A673 (cell line): ENCODE measurements around the gene CXADR. TPM values are rescaled to one million over a fixed set of nuclear protein-coding genes. Genes with fewer than 3 reads are reported as not detected.

Experiments
- BruUV-seq: library from RNA; stranded (reverse); fragments of 400-500 nt; replicated peaks from 2 replicates; lab custom pipeline; 2021; lab: Mats Ljungman, UMichigan
- CTCF ChIA-PET: fragments of 300-600 bp; sonication (Branson Sonifier 250); formaldehyde crosslinking; loops from one replicate; lab custom pipeline; 2022; ENCODE audit warnings: antibody characterized with exemption; lab: Charles Lee
- POLR2A ChIA-PET: fragments of 300-600 bp; sonication (Branson Sonifier 250); formaldehyde crosslinking; loops from one replicate; lab custom pipeline; 2022; ENCODE audit warnings: antibody characterized with exemption; ENCODE audit not compliant: low non-redundant PET; lab: Charles Lee
- DNase-seq: peaks from one replicate; pipeline ENCODE4 v3.0.0-alpha.2; 2015; ENCODE audit warnings: low spot score
- H3K27ac ChIP-seq: fragments of 200-600 bp; sonication (generic); 2 replicates; pipeline ENCODE4 v1.5.1; 2016; ENCODE audit warnings: mixed run types, low read depth, mild to moderate bottlenecking, mixed read lengths, antibody characterized with exemption, low read length; ENCODE audit not compliant: poor library complexity, severe bottlenecking
- H3K27me3 ChIP-seq: fragments of 200-600 bp; sonication (generic); replicated peaks from 2 replicates; pipeline ENCODE4 v1.6.1; 2017; ENCODE audit warnings: mixed run types, low read depth, mild to moderate bottlenecking, mixed read lengths, antibody characterized with exemption, low read length; ENCODE audit not compliant: insufficient read depth, poor library complexity
- H3K36me3 ChIP-seq: fragments of 200-600 bp; sonication (generic); 2 replicates; pipeline ENCODE4 v1.6.1; 2016; ENCODE audit warnings: mixed run types, mild to moderate bottlenecking, mixed read lengths, antibody characterized with exemption, low read length; ENCODE audit not compliant: insufficient read depth, poor library complexity, severe bottlenecking
- H3K4me1 ChIP-seq: fragments of 200-600 bp; sonication (generic); 2 replicates; pipeline ENCODE4 v1.6.1; 2017; ENCODE audit warnings: mixed run types, mild to moderate bottlenecking, mixed read lengths, antibody characterized with exemption, low read length; ENCODE audit not compliant: insufficient read depth, poor library complexity, severe bottlenecking
- H3K4me3 ChIP-seq: fragments of 200-600 bp; sonication (generic); 2 replicates; pipeline ENCODE4 v1.5.1; 2016; ENCODE audit warnings: low read depth, mixed run types, mild to moderate bottlenecking, mixed read lengths, low read length; ENCODE audit not compliant: poor library complexity, severe bottlenecking
- H3K9me3 ChIP-seq: fragments of 200-600 bp; sonication (generic); 2 replicates; pipeline ENCODE4 v1.6.1; 2016; ENCODE audit warnings: mixed run types, low read depth, mild to moderate bottlenecking, mixed read lengths, antibody characterized with exemption, low read length; ENCODE audit not compliant: poor library complexity, severe bottlenecking
- EZH2 ChIP-seq: fragments of 200-600 bp; sonication (generic); IDR thresholded peaks from 2 replicates; pipeline ENCODE4 v1.6.1; 2017; ENCODE audit warnings: borderline replicate concordance, low read depth, mild to moderate bottlenecking, mixed read lengths, antibody characterized with exemption, low read length; ENCODE audit not compliant: poor library complexity, severe bottlenecking
- intact Hi-C: fragments of 100-400 bp; cut with micrococcal nuclease; formaldehyde crosslinking; loops from one replicate; pipeline ENCODE4 v1.10.0; 2022; ENCODE audit not compliant: unreplicated experiment
- total RNA-seq: library from RNA; stranded (reverse); gene quantifications from 2 replicates; pipeline ENCODE4 v1.2.3, GENCODE V29; 2021
- TF ChIP-seq, protein P1 (sequence below): fragments of 300-800, 200-600 bp; sonication (generic); conservative IDR thresholded peaks from 2 replicates; pipeline ENCODE4 v1.5.1; 2017; ENCODE audit warnings: low read depth, mild to moderate bottlenecking, antibody characterized with exemption, low read length, moderate library complexity, mixed read lengths

Gene CXADR
- total RNA-seq, 1 experiment from 2014 or later, result 17.7 TPM

- no peak overlapping the region for H3K4me3 ChIP-seq
- no TSS peak for BruUV-seq
- intact Hi-C loops, result no loop called here
- no peaks in the 10 kb centered on the region for H3K27me3 ChIP-seq
- POLR2A ChIA-PET, result no interaction called here
- no peaks in the 10 kb centered on the region for H3K4me1 ChIP-seq
- TF ChIP-seq EZH2, result no peak
- TF ChIP-seq, protein P1, sequence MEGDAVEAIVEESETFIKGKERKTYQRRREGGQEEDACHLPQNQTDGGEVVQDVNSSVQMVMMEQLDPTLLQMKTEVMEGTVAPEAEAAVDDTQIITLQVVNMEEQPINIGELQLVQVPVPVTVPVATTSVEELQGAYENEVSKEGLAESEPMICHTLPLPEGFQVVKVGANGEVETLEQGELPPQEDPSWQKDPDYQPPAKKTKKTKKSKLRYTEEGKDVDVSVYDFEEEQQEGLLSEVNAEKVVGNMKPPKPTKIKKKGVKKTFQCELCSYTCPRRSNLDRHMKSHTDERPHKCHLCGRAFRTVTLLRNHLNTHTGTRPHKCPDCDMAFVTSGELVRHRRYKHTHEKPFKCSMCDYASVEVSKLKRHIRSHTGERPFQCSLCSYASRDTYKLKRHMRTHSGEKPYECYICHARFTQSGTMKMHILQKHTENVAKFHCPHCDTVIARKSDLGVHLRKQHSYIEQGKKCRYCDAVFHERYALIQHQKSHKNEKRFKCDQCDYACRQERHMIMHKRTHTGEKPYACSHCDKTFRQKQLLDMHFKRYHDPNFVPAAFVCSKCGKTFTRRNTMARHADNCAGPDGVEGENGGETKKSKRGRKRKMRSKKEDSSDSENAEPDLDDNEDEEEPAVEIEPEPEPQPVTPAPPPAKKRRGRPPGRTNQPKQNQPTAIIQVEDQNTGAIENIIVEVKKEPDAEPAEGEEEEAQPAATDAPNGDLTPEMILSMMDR, result no peak
- CTCF ChIA-PET, result no interaction called here
- H3K27ac ChIP-seq, result no peak overlapping the region
- H3K9me3 ChIP-seq, result no peaks in the 10 kb centered on the region
- peaks cover 44% of the 10 kb centered on the region for H3K36me3 ChIP-seq
- DNase-seq, result no peak
These were observed 77.6 kb downstream of the CXADR start for GRCh38 chr21:17590430-17590829.

- no peak overlapping the region for H3K27ac ChIP-seq
- no peak for DNase-seq
- no peaks in the 10 kb centered on the region for H3K4me1 ChIP-seq
- POLR2A ChIA-PET, result no interaction called here
- no TSS peak for BruUV-seq
- intact Hi-C loops, result no loop called here
- CTCF ChIA-PET, result no interaction called here
- no peaks in the 10 kb centered on the region for H3K27me3 ChIP-seq
- no peak overlapping the region for H3K4me3 ChIP-seq
- peaks cover 96% of the 10 kb centered on the region for H3K36me3 ChIP-seq
- TF ChIP-seq, protein P1, result no peak
- TF ChIP-seq EZH2, result no peak
- no peaks in the 10 kb centered on the region for H3K9me3 ChIP-seq
These were observed 84.8 kb downstream of the CXADR start for GRCh38 chr21:17597680-17598079.

GRCh38 chr21:17598437-17598836, 85.6 kb downstream of the CXADR start:
- no TSS peak for BruUV-seq

More at GRCh38 chr21:17598437-17598836, 85.6 kb downstream of the CXADR start:
- Histone ChIP-seq H3K27ac (no peak overlapping the region), H3K4me1 (no peaks in the 10 kb centered on the region), H3K27me3 (no peaks in the 10 kb centered on the region), H3K36me3 (peaks cover 96% of the 10 kb centered on the region), H3K4me3 (no peak overlapping the region), H3K9me3 (no peaks in the 10 kb centered on the region)
- no peak for TF ChIP-seq EZH2
- TF ChIP-seq, protein P1, result no peak
- ChIA-PET POLR2A (interaction anchor here (0.9 kb wide), 1 partner anchor 10 kb away, joined by 11 read pairs; no protein-coding TSS in a partner anchor), CTCF (no interaction called here)
- intact Hi-C loops, result no loop called here
- no peak for DNase-seq
